ENCODE data around the gene WDR1. TPM values are rescaled to one million over a fixed set of nuclear protein-coding genes. Genes with fewer than 3 reads are reported as not detected.

Gene WDR1
- total and polyA plus RNA-seq, 4 experiments from 2014 or later, result 295 to 348 (median 318) TPM

- peak in 1 of 5 donors; percentile 15 for DNase-seq
- no peaks in the 10 kb centered on the region for H3K9me3 Mint-ChIP-seq
- no peak overlapping the region for H3K4me3 ChIP-seq (ENCODE audit: low read length in 2 of 2)
- peaks cover 9% of the 10 kb centered on the region for H3K4me1 ChIP-seq (ENCODE audit: insufficient read depth, low read length)
- no peaks in the 10 kb centered on the region for H3K27me3 ChIP-seq (ENCODE audit: insufficient read depth, low read length)
- ChIA-PET CTCF (ENCODE audit: partially characterized antibody) (no interaction called here), POLR2A (ENCODE audit: partially characterized antibody) (interaction anchor here (1.2 to 2.1 kb wide), 4 partner anchors 8 to 31 kb away, joined by 3 to 6 read pairs (median 4); no protein-coding TSS in a partner anchor)
- peaks cover 0 to 18% (median 10%) of the 10 kb centered on the region in 4 donors for H3K4me1 Mint-ChIP-seq
- H3K27ac Mint-ChIP-seq, result peak overlapping the region in 2 of 7 donors; percentile 59 to 79
- no peak overlapping the region for H3K27ac ChIP-seq (ENCODE audit: low read depth, low read length)
- peaks cover 99% of the 10 kb centered on the region for H3K36me3 ChIP-seq (ENCODE audit: insufficient read depth, low read length)
- no peak overlapping the region for H3K4me3 Mint-ChIP-seq
- no peaks in the 10 kb centered on the region for H3K9me3 ChIP-seq (ENCODE audit: control insufficient read depth in 1 of 2, low read length in 2 of 2)
- peaks cover 49 to 95% of the 10 kb centered on the region in 2 donors for H3K36me3 Mint-ChIP-seq
- intact Hi-C loops (cut with micrococcal nuclease), result no loop called here
- H3K27me3 Mint-ChIP-seq, result no peaks in the 10 kb centered on the region
Observed at GRCh38 chr4:10085828-10086505, 30.6 kb downstream of the WDR1 start.

- peak overlapping the region in 3 of 7 donors; percentile 35 to 72 (median 44) for H3K27ac Mint-ChIP-seq
- no peak overlapping the region for H3K4me3 ChIP-seq (ENCODE audit: low read length in 2 of 2)
- H3K4me1 Mint-ChIP-seq, result peaks cover 1 to 12% (median 5%) of the 10 kb centered on the region in 4 donors
- ChIA-PET POLR2A (ENCODE audit: partially characterized antibody) (interaction anchor here (0.9 to 2.1 kb wide), 4 partner anchors 8 to 32 kb away, joined by 3 to 6 read pairs (median 4); no protein-coding TSS in a partner anchor), CTCF (ENCODE audit: partially characterized antibody) (interaction anchor here (1.4 kb wide), 1 partner anchor 22 kb away, joined by 3 read pairs; no protein-coding TSS in a partner anchor)
- no peak overlapping the region for H3K4me3 Mint-ChIP-seq
- peaks cover 50 to 95% of the 10 kb centered on the region in 2 donors for H3K36me3 Mint-ChIP-seq
- H3K27ac ChIP-seq (ENCODE audit: low read depth, low read length), result no peak overlapping the region
- no peaks in the 10 kb centered on the region for H3K9me3 Mint-ChIP-seq
- no peaks in the 10 kb centered on the region for H3K27me3 ChIP-seq (ENCODE audit: insufficient read depth, low read length)
- no peaks in the 10 kb centered on the region for H3K27me3 Mint-ChIP-seq
- peak in 1 of 5 donors; percentile 20 for DNase-seq
- intact Hi-C loops (cut with micrococcal nuclease), result no loop called here
- no peaks in the 10 kb centered on the region for H3K9me3 ChIP-seq (ENCODE audit: control insufficient read depth in 1 of 2, low read length in 2 of 2)
- H3K4me1 ChIP-seq (ENCODE audit: insufficient read depth, low read length), result peaks cover 5% of the 10 kb centered on the region
- H3K36me3 ChIP-seq (ENCODE audit: insufficient read depth, low read length), result peaks cover 99% of the 10 kb centered on the region
Observed at GRCh38 chr4:10085386-10085785, 31.2 kb downstream of the WDR1 start.

- peak in 1 of 5 donors; percentile 26 for DNase-seq
- ChIA-PET POLR2A (ENCODE audit: partially characterized antibody) (interaction anchor here (0.9 to 2.1 kb wide), 3 partner anchors 9 to 19 kb away, joined by 3 to 6 read pairs (median 4); no protein-coding TSS in a partner anchor), CTCF (ENCODE audit: partially characterized antibody) (interaction anchor here (1.4 kb wide), 1 partner anchor 23 kb away, joined by 3 read pairs; no protein-coding TSS in a partner anchor)
- Mint-ChIP-seq H3K27ac (peak overlapping the region in 2 of 7 donors; percentile 44 to 72), H3K27me3 (no peaks in the 10 kb centered on the region), H3K4me1 (peaks cover 0 to 7% (median 2%) of the 10 kb centered on the region in 4 donors), H3K36me3 (peaks cover 49 to 95% of the 10 kb centered on the region in 2 donors), H3K9me3 (no peaks in the 10 kb centered on the region), H3K4me3 (no peak overlapping the region)
- intact Hi-C loops (cut with micrococcal nuclease), result no loop called here
- no peak overlapping the region for H3K4me3 ChIP-seq (ENCODE audit: low read length in 2 of 2)
- peaks cover 99% of the 10 kb centered on the region for H3K36me3 ChIP-seq (ENCODE audit: insufficient read depth, low read length)
- H3K9me3 ChIP-seq (ENCODE audit: control insufficient read depth in 1 of 2, low read length in 2 of 2), result no peaks in the 10 kb centered on the region
- H3K27ac ChIP-seq (ENCODE audit: low read depth, low read length), result no peak overlapping the region
- H3K4me1 ChIP-seq (ENCODE audit: insufficient read depth, low read length), result peaks cover 4% of the 10 kb centered on the region
- H3K27me3 ChIP-seq (ENCODE audit: insufficient read depth, low read length), result no peaks in the 10 kb centered on the region
Observed at GRCh38 chr4:10084651-10085358, 31.8 kb downstream of the WDR1 start.

GRCh38 chr4:10083861-10084641 lies 32.5 kb downstream of the WDR1 start:
- Histone ChIP-seq H3K27ac (ENCODE audit: low read depth, low read length) (no peak overlapping the region), H3K36me3 (ENCODE audit: insufficient read depth, low read length) (peaks cover 99% of the 10 kb centered on the region), H3K27me3 (ENCODE audit: insufficient read depth, low read length) (no peaks in the 10 kb centered on the region), H3K9me3 (ENCODE audit: control insufficient read depth in 1 of 2, low read length in 2 of 2) (no peaks in the 10 kb centered on the region), H3K4me3 (ENCODE audit: low read length in 2 of 2) (no peak overlapping the region), H3K4me1 (ENCODE audit: insufficient read depth, low read length) (no peaks in the 10 kb centered on the region)
- intact Hi-C loops (cut with micrococcal nuclease), result no loop called here
- H3K36me3 Mint-ChIP-seq, result peaks cover 49 to 95% of the 10 kb centered on the region in 2 donors
- POLR2A ChIA-PET (ENCODE audit: partially characterized antibody), result interaction anchor here (0.9 to 1.2 kb wide), 2 partner anchors 9 to 18 kb away, joined by 3 to 4 read pairs; no protein-coding TSS in a partner anchor
- H3K27ac Mint-ChIP-seq, result peak overlapping the region in 2 of 7 donors; percentile 44 to 48
- no peaks in the 10 kb centered on the region for H3K27me3 Mint-ChIP-seq
- H3K4me1 Mint-ChIP-seq, result peaks cover 0 to 7% (median 2%) of the 10 kb centered on the region in 4 donors
- no peaks in the 10 kb centered on the region for H3K9me3 Mint-ChIP-seq
- CTCF ChIA-PET (ENCODE audit: partially characterized antibody), result interaction anchor here (1.4 kb wide), 1 partner anchor 24 kb away, joined by 3 read pairs; no protein-coding TSS in a partner anchor
- DNase-seq, result peak in 1 of 5 donors; percentile 22
- H3K4me3 Mint-ChIP-seq, result no peak overlapping the region

- Mint-ChIP-seq H3K4me3 (no peak overlapping the region), H3K27ac (peak overlapping the region in 1 of 7 donors; percentile 47), H3K9me3 (no peaks in the 10 kb centered on the region), H3K4me1 (peaks cover 0 to 7% (median 2%) of the 10 kb centered on the region in 4 donors), H3K27me3 (no peaks in the 10 kb centered on the region), H3K36me3 (peaks cover 49 to 96% of the 10 kb centered on the region in 2 donors)
- ChIA-PET POLR2A (ENCODE audit: partially characterized antibody) (interaction anchor here (0.9 to 1.2 kb wide), 2 partner anchors 10 to 19 kb away, joined by 3 to 4 read pairs; no protein-coding TSS in a partner anchor), CTCF (ENCODE audit: partially characterized antibody) (no interaction called here)
- intact Hi-C loops (cut with micrococcal nuclease), result no loop called here
- Histone ChIP-seq H3K4me1 (ENCODE audit: insufficient read depth, low read length) (no peaks in the 10 kb centered on the region), H3K4me3 (ENCODE audit: low read length in 2 of 2) (no peak overlapping the region), H3K36me3 (ENCODE audit: insufficient read depth, low read length) (peaks cover 99% of the 10 kb centered on the region), H3K27ac (ENCODE audit: low read depth, low read length) (no peak overlapping the region), H3K9me3 (ENCODE audit: control insufficient read depth in 1 of 2, low read length in 2 of 2) (no peaks in the 10 kb centered on the region), H3K27me3 (ENCODE audit: insufficient read depth, low read length) (no peaks in the 10 kb centered on the region)
- no peak for DNase-seq
Observed at GRCh38 chr4:10083331-10083771, 33.2 kb downstream of the WDR1 start.

GRCh38 chr4:10082459-10083272 lies 33.9 kb downstream of the WDR1 start:
- Histone ChIP-seq H3K36me3 (ENCODE audit: insufficient read depth, low read length) (peaks cover 99% of the 10 kb centered on the region), H3K4me1 (ENCODE audit: insufficient read depth, low read length) (no peaks in the 10 kb centered on the region), H3K9me3 (ENCODE audit: control insufficient read depth in 1 of 2, low read length in 2 of 2) (no peaks in the 10 kb centered on the region), H3K4me3 (ENCODE audit: low read length in 2 of 2) (no peak overlapping the region), H3K27ac (ENCODE audit: low read depth, low read length) (no peak overlapping the region), H3K27me3 (ENCODE audit: insufficient read depth, low read length) (no peaks in the 10 kb centered on the region)
- intact Hi-C loops (cut with micrococcal nuclease), result no loop called here
- ChIA-PET CTCF (ENCODE audit: partially characterized antibody) (no interaction called here), POLR2A (ENCODE audit: partially characterized antibody) (interaction anchor here (1.2 kb wide), 1 partner anchor 11 kb away, joined by 4 read pairs; no protein-coding TSS in a partner anchor)
- H3K27ac Mint-ChIP-seq, result peak overlapping the region in 5 of 7 donors; percentile 13 to 64 (median 62)
- H3K27me3 Mint-ChIP-seq, result no peaks in the 10 kb centered on the region
- peaks cover 43 to 96% of the 10 kb centered on the region in 2 donors for H3K36me3 Mint-ChIP-seq
- no peak overlapping the region for H3K4me3 Mint-ChIP-seq
- H3K9me3 Mint-ChIP-seq, result no peaks in the 10 kb centered on the region
- no peak for DNase-seq
- H3K4me1 Mint-ChIP-seq, result peaks cover 0 to 3% (median 2%) of the 10 kb centered on the region in 4 donors

Data from CD4-positive, alpha-beta memory T cell (primary cell).